ENCODE data around the gene CDK2AP2. TPM values are rescaled to one million over a fixed set of nuclear protein-coding genes. Genes with fewer than 3 reads are reported as not detected.
A peak's percentile ranks its signal among the peaks of the same experiment; 100 is the strongest.

CDK2AP2 gene
- total and polyA plus RNA-seq, 9 of the 15 experiments (the other 6 are each of a cell fraction or from before 2014, with no cell fraction given) = 4.4 to 47.4 (median 21.7) TPM

DNA sequence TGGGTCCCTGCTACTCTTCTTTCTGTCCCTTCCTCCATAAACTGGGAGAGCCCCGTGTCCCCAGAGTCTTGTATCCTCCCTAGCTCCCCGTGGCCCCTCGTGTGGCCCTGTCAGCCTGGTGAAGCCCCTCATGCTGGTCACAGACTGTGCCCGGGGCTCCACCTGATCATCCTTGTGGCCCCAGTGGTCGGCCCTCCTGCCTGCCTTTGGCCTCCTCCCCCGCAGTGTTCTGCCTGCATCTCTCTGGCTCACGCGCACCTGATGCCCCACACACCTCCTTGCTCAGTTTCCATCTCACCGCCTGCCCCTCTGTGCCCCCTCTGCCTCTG lies 16.5 kb upstream of the CDK2AP2 start:
- Histone ChIP-seq H3K4me3 (no peak overlapping the region), H3K9me1 (ENCODE audit: control insufficient read depth, insufficient read depth, low read length) (no peaks in the 10 kb centered on the region), H3K27ac (ENCODE audit: extremely low read depth, low read depth, low read length) (no peak overlapping the region), H3K79me2 (ENCODE audit: control insufficient read depth, insufficient read depth, low read length) (no peaks in the 10 kb centered on the region), H3K9ac (ENCODE audit: insufficient read depth in 1 of 2, low read depth in 2 of 2, low read length in 2 of 2) (peak overlapping the region in 1 of 2 experiments; percentile 65; a peak in 2 of 4 replicates), H2AFZ (ENCODE audit: low read depth, low read length) (no peak overlapping the region), H3K27me3 (ENCODE audit: control insufficient read depth in 2 of 2, insufficient read depth in 2 of 2, low read length in 2 of 2) (peaks cover 2 to 27% of the 10 kb centered on the region in 2 experiments; a peak in 4 of 5 replicates), H4K20me1 (replicated peaks; ENCODE audit: control insufficient read depth, insufficient read depth, low read length) (0 out of 2 replicates have a peak, but pooled peaks cover 3% of the 10 kb centered on the region), H3K4me2 (ENCODE audit: insufficient read depth, low read length) (no peak overlapping the region), H3K9me3 (replicated peaks; ENCODE audit: control insufficient read depth, insufficient read depth, low read depth, low read length) (no peaks in the 10 kb centered on the region), H3K4me1 (replicated peaks in 1 of 2; ENCODE audit: control insufficient read depth in 2 of 2, insufficient read depth in 2 of 2, low read length in 2 of 2) (peaks cover 3 to 36% of the 10 kb centered on the region in 2 experiments; a peak in 4 of 5 replicates), H3K36me3 (ENCODE audit: control insufficient read depth, insufficient read depth, low read length) (no peaks in the 10 kb centered on the region)
- WGBS (ENCODE audit: insufficient coverage, low coverage, missing lambda C conversion rate) = 7% methylated on average over 7 of the region's 9 CpGs
- POLR2A ChIA-PET = interaction anchor here (1.0 kb wide), 1 partner anchor 14 kb away, joined by 3 read pairs; no protein-coding TSS in a partner anchor
- DNase-seq (ENCODE audit: extremely low read depth in 1 of 4, low spot score in 3 of 4) (no peak), ATAC-seq (no peak), FAIRE-seq (no peak)
- BruUV-seq (replicated peaks) = no TSS peak
- in situ Hi-C loops (cut with MboI) (no loop called here), intact Hi-C loops (cut with micrococcal nuclease) (no loop called here)
- TF ChIP-seq TGIF2 (CRISPR knock-in tag; IDR thresholded peaks at IDR 0.05) = no peak
- no peak for TF ChIP-seq ILF3 (IDR thresholded peaks at IDR 0.05; ENCODE audit: borderline replicate concordance)
- TF ChIP-seq FOXJ2 (tag; IDR thresholded peaks at IDR 0.05) = no peak
- TF ChIP-seq FOXM1 (IDR thresholded peaks at IDR 0.05; ENCODE audit: low read depth) = no peak
- TF ChIP-seq FOXM1 (CRISPR knock-in tag; IDR thresholded peaks at IDR 0.05; ENCODE audit: low read depth) = no peak
- TF ChIP-seq, protein P1, sequence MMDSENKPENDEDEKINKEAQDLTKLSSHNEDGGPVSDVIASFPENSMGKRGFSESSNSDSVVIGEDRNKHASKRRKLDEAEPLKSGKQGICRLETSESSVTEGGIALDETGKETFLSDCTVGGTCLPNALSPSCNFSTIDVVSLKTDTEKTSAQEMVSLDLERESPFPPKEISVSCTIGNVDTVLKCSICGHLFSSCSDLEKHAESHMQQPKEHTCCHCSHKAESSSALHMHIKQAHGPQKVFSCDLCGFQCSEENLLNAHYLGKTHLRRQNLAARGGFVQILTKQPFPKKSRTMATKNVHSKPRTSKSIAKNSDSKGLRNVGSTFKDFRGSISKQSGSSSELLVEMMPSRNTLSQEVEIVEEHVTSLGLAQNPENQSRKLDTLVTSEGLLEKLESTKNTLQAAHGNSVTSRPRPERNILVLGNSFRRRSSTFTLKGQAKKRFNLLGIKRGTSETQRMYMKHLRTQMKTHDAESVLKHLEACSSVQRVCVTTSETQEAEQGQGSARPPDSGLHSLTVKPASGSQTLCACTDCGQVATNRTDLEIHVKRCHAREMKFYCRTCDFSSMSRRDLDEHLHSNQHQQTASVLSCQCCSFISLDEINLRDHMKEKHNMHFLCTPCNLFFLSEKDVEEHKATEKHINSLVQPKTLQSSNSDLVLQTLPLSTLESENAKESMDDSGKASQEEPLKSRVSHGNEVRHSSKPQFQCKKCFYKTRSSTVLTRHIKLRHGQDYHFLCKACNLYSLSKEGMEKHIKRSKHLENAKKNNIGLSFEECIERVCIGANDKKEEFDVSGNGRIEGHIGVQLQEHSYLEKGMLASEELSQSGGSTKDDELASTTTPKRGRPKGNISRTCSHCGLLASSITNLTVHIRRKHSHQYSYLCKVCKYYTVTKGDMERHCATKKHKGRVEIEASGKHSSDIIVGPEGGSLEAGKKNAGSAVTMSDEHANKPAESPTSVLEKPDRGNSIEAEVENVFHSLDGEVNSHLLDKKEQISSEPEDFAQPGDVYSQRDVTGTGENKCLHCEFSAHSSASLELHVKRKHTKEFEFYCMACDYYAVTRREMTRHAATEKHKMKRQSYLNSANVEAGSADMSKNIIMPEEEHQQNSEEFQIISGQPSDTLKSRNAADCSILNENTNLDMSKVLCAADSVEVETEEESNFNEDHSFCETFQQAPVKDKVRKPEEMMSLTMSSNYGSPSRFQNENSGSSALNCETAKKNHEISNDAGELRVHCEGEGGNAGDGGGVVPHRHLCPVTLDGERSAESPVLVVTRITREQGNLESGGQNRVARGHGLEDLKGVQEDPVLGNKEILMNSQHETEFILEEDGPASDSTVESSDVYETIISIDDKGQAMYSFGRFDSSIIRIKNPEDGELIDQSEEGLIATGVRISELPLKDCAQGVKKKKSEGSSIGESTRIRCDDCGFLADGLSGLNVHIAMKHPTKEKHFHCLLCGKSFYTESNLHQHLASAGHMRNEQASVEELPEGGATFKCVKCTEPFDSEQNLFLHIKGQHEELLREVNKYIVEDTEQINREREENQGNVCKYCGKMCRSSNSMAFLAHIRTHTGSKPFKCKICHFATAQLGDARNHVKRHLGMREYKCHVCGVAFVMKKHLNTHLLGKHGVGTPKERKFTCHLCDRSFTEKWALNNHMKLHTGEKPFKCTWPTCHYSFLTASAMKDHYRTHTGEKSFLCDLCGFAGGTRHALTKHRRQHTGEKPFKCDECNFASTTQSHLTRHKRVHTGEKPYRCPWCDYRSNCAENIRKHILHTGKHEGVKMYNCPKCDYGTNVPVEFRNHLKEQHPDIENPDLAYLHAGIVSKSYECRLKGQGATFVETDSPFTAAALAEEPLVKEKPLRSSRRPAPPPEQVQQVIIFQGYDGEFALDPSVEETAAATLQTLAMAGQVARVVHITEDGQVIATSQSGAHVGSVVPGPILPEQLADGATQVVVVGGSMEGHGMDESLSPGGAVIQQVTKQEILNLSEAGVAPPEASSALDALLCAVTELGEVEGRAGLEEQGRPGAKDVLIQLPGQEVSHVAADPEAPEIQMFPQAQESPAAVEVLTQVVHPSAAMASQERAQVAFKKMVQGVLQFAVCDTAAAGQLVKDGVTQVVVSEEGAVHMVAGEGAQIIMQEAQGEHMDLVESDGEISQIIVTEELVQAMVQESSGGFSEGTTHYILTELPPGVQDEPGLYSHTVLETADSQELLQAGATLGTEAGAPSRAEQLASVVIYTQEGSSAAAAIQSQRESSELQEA (IDR thresholded peaks at IDR 0.05; ENCODE audit: low read depth) = no peak
- no peak for TF ChIP-seq ZNF696 (CRISPR knock-in tag; conservative IDR thresholded peaks at IDR 0.05)
- no peak for TF ChIP-seq PHF20 (IDR thresholded peaks at IDR 0.05; ENCODE audit: partially characterized antibody)
- CTCF ChIA-PET (ENCODE audit: low intra/inter-chr PET ratio) = no interaction called here
